SK-N-SH treated with all-trans-retinoic acid at 6 μM for 48 hours (cell line): ENCODE measurements around the gene TRH.

ENCODE experiments used
- PPARA ChIP-seq: fragments of 250-450 bp; sonication (Bioruptor Pico); IDR thresholded peaks from 2 replicates; pipeline ENCODE4 v1.5.0; 2020; ENCODE audit warnings: mild to moderate bottlenecking, borderline replicate concordance
- ZFP30 ChIP-seq: fragments of 450-650 bp; formaldehyde crosslinking; IDR thresholded peaks from 2 replicates; pipeline ENCODE4 v1.5.0; 2022; ENCODE audit warnings: mild to moderate bottlenecking, moderate library complexity
- TF ChIP-seq, protein P1 (sequence below): fragments of 250-450 bp; sonication (Bioruptor Pico); IDR thresholded peaks from 2 replicates; pipeline ENCODE4 v1.5.1; 2020; ENCODE audit warnings: low read depth, mild to moderate bottlenecking, moderate library complexity
- TF ChIP-seq, protein P2 (sequence below): fragments of 250-450 bp; sonication (Bioruptor Pico); IDR thresholded peaks from 2 replicates; pipeline ENCODE4 v1.5.1; 2021; ENCODE audit warnings: mild to moderate bottlenecking, moderate library complexity
- TF ChIP-seq, protein P3 (sequence below): fragments of 250-450 bp; sonication (Bioruptor Pico); IDR thresholded peaks from 2 replicates; pipeline ENCODE4 v1.5.0; 2020; ENCODE audit warnings: mild to moderate bottlenecking, moderate library complexity

DNA sequence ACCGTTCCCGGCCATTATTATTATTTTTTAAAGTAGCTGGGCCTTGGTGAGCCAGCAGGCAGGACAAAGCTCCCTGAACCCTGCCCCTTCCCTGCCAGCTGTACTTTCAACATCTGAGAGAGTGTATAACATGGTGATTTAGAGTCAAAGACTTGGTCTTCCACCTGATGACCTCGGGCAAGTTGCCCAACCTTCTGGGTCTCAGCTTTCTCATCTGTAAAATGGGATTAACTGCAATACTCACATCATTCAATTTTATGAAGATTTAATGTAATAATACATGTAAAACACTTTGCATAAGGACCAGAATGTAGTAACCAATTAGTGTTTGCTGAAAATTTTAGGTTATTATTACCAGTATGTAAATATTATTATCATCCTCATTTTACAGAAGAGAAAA is 11.9 kb upstream of the TRH start:
- TF ChIP-seq PPARA (CRISPR knock-in tag) (no peak), ZFP30 (CRISPR knock-in tag) (no peak)
- TF ChIP-seq, protein P1, sequence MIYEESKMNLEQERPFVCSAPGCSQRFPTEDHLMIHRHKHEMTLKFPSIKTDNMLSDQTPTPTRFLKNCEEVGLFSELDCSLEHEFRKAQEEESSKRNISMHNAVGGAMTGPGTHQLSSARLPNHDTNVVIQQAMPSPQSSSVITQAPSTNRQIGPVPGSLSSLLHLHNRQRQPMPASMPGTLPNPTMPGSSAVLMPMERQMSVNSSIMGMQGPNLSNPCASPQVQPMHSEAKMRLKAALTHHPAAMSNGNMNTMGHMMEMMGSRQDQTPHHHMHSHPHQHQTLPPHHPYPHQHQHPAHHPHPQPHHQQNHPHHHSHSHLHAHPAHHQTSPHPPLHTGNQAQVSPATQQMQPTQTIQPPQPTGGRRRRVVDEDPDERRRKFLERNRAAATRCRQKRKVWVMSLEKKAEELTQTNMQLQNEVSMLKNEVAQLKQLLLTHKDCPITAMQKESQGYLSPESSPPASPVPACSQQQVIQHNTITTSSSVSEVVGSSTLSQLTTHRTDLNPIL = no peak
- TF ChIP-seq, protein P2, sequence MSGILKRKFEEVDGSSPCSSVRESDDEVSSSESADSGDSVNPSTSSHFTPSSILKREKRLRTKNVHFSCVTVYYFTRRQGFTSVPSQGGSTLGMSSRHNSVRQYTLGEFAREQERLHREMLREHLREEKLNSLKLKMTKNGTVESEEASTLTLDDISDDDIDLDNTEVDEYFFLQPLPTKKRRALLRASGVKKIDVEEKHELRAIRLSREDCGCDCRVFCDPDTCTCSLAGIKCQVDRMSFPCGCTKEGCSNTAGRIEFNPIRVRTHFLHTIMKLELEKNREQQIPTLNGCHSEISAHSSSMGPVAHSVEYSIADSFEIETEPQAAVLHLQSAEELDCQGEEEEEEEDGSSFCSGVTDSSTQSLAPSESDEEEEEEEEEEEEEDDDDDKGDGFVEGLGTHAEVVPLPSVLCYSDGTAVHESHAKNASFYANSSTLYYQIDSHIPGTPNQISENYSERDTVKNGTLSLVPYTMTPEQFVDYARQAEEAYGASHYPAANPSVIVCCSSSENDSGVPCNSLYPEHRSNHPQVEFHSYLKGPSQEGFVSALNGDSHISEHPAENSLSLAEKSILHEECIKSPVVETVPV (CRISPR knock-in tag) = no peak
- TF ChIP-seq, protein P3, sequence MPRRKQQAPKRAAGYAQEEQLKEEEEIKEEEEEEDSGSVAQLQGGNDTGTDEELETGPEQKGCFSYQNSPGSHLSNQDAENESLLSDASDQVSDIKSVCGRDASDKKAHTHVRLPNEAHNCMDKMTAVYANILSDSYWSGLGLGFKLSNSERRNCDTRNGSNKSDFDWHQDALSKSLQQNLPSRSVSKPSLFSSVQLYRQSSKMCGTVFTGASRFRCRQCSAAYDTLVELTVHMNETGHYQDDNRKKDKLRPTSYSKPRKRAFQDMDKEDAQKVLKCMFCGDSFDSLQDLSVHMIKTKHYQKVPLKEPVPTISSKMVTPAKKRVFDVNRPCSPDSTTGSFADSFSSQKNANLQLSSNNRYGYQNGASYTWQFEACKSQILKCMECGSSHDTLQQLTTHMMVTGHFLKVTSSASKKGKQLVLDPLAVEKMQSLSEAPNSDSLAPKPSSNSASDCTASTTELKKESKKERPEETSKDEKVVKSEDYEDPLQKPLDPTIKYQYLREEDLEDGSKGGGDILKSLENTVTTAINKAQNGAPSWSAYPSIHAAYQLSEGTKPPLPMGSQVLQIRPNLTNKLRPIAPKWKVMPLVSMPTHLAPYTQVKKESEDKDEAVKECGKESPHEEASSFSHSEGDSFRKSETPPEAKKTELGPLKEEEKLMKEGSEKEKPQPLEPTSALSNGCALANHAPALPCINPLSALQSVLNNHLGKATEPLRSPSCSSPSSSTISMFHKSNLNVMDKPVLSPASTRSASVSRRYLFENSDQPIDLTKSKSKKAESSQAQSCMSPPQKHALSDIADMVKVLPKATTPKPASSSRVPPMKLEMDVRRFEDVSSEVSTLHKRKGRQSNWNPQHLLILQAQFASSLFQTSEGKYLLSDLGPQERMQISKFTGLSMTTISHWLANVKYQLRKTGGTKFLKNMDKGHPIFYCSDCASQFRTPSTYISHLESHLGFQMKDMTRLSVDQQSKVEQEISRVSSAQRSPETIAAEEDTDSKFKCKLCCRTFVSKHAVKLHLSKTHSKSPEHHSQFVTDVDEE (CRISPR knock-in tag) = no peak
